HPDE6-E6E7 (cell line): ENCODE data around the gene MOK.
"Not testable (repeated sequence)": the region's sequence is repeated elsewhere in the genome, so short reads cannot be mapped to it uniquely, and the experiment has no call there.

Experiments used
- DNase-seq: peaks from one replicate; pipeline ENCODE4 v3.0.0; 2011; ENCODE audit warnings: missing footprints; ENCODE audit errors: extremely low spot score

The MOK gene

DNA sequence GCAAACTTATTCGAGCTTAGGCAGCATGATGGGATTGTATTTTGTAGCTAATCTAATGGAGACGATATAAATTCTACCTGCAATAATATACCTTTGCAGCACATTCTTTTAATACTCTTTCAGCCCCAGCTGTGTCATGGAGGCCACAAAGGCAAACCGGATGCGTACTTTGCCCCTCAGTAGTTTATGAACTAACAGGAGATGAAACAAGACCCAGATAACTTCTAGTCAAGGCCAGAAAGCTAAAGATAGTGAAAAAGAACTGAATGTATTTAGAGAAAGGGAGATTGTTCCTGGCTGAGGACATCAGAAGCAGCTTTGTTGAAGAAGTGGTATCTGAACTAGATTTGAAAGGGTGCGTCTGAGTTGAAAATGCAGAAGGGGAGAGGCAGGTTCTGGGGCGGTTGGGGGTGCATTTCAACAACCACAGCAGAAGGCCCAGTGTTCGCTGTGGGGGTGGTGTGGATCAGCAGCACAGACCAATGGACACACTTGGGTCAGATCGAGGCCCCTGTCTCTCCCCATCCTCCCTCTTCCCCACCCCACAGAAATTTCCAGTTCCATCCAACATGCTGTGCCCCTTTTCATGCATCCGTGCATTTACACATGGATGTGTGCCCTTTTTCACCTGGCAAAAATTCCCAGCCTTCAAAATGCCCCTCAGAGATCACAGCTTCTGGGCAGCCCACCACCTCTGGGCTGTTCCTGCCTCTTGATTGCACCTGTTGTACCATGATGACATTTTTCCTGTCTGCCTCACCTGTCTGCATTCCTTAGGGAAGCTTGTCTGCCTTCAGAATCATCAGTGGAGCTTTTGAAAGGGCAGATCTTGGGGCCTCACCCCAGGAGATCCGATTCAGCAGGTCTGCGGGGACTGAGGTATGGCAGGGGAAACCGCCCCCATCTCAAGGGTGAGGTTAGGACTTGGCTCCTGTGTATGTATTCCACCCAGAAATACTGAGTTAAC, 16.8 kb upstream of the MOK start:
- no peak for DNase-seq

DNA sequence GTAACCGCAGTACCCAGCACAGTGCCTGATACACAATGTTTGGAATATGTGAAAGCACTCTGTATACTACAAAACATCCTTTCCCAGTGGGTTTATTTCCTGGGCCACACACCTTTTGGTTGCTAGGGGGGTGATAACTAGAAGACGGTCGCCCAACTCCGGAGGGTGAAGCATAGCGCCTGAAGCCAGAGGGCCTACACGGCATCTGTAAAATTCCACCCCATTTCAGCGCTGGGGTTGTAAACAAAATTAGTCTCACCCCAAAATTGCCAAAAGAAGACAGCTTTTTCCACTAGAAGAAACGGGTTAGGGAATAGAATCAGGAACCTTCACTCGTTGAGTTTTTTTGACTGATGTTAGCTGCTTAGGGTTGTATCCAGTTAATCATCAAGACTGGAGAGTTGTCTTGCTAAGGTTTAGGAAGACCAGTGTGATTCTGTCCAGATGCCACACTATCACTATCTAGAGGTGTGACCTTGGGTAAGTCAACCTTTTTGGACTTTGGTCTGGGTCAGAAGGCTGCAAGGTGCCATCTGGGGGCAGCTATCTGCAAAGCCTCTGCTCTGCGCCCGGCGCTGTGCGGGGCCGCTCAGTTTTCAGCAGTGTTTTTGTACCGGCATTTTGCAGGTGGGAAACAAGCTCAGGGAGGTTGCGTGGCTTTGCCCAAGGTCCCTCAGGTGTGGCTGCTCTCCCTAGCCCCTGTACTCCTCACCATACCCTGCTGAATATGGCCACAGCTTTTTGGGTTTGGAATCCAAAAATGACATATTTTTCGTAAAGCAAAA, 15.9 kb upstream of the MOK start:
- DNase-seq: no peak

DNA sequence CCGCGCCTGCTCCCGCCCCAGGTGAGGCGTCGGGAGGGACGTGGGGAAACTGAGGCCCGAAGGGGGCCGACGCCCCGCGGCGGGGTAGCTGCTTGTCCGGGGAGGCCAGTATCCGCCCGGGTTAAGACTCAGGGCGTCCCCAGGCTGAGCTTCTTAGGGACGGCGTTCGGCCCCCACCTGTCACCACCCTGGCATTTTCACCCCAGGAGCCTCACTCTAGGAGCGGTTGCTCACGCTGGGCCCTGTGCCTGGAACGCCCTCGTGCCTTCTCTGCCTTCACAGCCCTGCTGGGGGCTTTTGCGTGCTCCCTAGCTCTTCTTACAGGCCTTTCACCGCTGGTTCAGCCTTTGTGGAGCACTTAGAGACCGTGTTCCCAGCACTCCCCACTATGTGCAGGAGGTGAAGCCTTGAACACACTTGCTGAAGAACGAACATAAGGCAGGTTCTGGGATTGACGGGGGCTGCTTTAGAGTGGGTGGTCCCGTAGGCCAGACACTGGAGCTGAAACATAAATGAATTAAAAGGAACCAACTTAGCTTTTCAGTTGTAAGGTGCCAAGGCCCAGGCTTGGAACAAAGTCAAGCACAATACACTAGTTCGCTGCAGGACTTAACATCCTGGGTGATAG, 15.2 kb upstream of the MOK start:
- no peak for DNase-seq

DNA sequence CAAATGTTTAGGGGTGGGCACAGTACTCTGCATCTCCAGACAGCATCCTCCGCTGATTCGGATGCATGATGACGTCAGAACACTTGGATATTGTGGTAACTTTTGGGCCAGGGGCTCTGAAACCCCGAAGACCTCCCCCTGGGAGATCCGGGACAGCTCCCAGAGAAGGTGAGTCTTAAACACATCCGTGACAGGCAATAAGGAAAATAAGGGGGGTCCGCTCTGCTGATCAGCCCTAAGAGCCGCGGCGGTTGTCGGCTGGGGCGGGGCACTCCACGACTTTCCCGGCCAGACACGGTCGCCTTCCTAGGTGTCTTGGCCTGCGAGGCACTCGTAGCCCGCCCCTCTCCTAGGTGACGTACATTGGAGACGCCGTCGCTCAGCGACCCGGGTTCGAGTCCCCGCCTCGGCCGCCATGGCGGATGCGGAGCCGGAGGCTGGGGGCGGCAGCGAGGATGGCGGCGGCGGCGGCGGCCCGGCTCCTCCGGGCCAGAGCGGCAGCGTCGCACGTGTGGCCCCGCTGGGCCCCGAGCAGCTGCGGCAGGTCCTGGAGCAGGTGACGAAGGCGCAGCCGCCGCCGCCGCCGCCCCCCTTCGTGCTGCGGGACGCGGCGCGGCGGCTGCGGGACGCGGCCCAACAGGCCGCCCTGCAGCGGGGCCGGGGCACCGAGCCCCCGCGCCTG, 14.5 kb upstream of the MOK start, which contains the start of gene ZNF839:
Gene ZNF839 (plus strand): TSS at position 396 of the 682 bp plus-strand sequence. CDS start 20 bp downstream, at position 416.
- peak; percentile 82 for DNase-seq

DNA sequence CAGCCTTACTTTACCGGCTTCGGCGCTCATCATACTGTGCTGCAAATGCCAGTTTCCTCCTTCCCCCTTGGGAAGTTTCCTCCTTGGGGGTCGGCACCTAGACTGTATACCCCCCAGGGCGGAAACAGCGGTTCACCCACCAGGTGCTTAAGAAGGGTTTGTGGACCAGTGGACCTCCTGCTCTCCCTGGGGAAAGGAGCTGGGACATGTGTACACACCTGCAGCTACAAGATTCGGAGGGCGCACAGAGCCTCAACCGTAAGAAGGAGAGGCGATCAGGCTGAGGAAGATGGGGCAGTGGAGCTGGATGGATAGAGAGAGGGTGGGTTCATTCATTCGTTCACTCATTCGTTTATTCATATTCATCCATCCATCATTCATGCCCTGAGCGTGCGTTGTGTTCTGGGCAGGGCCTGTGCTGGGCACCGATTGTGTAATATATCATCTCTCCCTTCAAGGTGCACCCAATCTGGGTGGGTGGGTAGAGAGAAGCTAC, 13.9 kb upstream of the MOK start:
- DNase-seq: no peak

DNA sequence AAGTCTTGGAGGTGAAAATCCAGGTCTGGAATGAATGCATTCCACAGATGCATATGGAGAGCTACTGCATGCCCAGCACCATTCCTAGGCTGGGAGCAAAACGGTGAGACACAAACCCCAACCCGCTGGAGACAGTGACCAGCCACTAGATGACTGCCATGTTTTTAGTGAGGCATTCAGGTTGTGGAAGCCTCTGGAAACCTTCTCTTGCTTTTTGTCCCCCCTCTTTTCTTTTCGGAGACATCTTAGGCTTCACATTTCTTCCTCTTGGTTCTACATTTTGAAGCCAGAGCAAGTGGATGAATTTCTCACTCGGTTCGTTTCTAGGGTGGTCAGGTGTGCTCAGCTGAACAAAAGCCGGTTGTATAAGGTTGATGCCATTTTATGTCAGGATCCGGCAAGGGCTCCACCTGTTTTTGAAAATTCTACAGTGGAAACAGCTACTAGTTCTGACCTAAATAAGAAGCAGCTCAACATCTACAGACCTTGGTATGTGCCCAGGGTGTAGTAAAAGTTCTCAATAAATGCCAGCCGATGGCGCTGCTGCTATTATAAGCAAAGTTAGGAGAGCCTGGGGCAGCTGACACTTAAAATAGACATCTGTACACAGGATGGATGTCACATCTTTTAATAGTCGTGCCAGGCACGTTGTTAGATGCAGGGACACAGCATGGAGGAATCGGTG, 12.7 kb upstream of the MOK start:
- DNase-seq: no peak

DNA sequence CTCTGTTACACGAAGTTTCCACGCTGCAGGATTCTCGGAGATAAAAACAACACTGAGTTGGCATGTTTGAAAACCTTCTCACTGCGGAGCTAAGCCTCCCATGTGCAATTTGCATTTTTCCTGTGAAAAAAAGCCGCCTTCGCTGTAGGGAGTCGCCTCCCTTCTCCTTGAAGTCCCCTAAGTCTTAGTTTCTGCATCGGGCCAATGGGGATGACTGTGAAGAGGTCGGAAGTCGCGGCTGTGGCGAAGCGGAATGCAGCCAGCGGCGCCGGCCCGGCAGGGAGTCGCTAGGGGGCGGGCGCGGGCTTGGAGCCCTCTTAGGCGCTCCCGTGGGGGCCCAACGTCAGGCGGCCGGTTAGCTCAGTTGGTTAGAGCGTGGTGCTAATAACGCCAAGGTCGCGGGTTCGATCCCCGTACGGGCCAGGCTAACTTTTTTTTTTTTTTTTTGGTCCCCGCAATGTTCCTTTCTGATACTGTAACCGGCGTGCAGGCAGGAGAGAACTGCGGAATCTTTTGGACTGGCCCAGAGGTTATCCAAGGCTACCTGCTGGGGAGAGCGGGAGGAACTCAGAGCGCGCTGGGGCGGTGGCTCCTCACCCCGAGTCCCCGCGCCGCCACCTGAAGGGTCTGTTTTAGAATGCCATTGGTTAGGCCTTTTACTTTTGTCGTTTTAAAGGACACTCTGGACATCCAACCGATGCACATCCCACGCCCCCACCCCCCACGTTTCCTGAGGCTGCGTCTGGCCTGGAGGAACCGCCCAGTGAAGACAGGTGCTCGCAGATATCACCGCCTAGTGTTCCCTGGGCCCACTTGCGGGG, 12.0 kb upstream of the MOK start:
- DNase-seq: peak; percentile 82

DNA sequence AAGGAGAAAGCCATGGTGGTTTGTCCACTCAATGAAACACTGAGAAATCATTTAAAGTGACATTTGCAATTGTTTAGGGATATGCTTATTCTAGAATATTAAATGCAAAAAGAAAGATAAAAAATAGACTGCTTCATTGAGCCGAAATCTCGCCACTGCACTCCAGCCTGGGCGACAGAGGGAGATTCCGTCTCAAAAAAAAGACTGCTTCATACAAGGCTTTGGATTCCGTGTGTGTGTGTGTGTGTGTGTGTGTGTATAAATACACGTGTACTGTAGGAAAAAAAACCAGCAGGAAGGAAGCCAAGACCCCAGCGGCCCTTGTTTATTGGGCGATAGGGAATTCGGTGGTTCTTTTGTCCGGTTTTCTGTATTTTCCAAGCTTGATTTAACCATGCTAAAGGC, 11.4 kb upstream of the MOK start:
- DNase-seq: no peak

DNA sequence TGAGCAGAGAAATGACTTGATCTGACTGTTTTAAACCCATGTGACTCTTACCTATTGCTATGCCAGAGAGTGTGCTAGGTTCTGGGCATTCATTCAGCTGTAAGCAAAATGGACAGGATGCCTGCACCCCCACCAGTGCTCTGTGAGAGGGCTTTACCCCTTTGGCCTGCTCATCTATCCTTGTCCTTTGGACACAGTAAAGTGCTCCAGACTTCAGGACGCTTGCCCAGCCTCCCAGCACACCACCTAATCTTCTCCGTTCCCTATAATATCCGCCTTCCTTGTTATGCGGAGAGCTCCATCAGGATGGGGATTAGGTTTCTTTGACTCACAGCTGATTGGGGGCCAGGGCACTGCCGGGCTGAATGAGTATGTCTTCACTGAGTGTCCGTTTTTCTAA, 10.2 kb upstream of the MOK start:
- no peak for DNase-seq

DNA sequence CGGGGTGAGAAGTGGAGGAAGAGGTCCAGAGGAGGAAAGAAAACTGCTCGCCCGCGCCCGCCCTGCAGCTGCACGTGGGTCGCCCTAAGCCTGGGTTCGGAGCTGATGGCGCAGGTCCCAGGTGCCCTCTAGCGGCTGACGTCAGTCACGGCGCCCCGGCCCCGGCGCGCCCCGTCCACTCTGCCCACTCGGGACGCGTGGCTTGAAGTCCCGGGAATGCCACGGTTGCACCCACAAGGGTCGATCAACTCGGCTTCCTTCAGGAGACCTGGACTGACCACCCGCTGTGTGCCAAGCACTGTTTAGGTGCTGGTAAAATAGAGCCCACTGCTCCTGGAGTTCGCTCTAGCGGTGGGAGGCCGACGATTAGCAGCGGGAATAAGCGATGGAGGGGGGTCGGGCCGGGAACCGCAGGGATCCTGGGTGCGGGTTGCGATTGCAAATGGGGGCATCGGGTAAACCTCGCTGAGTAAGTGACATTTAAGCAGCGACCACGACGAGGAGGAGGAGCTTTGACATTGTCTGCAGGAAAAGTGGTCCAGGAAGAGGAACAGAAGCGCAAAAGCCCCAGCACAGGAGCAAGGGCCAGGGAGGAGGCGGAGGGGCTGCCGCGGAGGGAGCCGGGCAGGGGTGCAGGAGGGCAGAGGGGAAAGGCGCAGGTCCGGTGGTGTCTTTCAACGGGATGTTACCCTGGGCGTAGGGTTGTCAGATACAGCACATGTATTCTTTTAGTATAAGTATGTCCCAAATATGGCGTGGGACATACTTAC, 9.5 kb upstream of the MOK start:
- DNase-seq: peak; percentile 74

DNA sequence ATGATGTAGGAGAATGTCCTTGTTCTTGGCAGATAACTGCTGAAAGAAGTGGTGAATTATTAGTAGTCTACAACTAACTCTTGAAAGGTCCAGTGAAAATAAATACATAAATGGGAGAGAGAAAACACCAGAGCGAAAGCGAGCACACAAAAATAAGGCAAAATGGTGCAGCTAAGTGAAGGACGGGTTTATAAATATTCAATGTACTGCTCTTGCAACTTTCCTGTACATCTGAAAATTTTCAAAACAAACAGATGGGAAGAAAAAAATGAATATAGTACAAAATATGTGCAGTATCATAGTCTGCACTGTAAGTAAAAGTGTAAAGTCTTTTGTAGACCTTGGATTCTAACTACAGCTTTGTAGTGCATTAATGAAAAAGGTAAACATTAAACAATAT, 1.3 kb downstream of the MOK start:
- no peak for DNase-seq

DNA sequence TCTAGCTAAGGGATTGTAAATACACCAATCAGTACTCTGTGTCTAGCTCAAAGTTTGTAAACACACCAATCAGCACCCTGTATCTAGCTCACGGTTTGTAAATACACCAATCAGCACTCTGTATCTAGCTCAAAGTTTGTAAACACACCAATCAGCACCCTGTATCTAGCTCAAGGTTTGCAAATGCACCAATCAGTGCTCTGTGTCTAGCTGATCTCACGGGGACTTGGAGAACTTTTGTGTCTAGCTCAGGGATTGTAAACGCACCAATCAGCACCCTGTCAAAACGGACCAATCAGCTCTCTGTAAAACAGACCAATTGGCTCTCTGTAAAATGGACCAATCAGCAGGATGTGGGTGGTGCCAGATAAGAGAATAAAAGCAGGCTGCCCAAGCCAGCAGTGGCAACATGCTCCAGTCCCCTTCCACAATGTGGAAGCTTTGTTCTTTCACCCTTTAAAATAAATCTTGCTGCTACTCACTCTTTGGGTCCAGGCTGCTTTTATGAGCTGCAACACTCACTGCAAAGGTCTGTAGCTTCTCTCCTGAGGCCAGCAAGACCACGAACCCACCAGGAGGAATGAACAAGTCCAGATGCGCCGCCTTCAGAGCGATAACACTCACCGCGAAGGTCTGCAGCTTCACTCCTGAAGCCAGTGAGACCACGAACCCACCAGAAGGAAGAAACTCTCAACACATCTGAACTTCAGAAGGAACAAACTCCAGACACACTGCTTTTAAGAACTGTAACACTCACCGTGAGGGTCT, 6.5 kb downstream of the MOK start:
- DNase-seq: not testable (repeated sequence)

DNA sequence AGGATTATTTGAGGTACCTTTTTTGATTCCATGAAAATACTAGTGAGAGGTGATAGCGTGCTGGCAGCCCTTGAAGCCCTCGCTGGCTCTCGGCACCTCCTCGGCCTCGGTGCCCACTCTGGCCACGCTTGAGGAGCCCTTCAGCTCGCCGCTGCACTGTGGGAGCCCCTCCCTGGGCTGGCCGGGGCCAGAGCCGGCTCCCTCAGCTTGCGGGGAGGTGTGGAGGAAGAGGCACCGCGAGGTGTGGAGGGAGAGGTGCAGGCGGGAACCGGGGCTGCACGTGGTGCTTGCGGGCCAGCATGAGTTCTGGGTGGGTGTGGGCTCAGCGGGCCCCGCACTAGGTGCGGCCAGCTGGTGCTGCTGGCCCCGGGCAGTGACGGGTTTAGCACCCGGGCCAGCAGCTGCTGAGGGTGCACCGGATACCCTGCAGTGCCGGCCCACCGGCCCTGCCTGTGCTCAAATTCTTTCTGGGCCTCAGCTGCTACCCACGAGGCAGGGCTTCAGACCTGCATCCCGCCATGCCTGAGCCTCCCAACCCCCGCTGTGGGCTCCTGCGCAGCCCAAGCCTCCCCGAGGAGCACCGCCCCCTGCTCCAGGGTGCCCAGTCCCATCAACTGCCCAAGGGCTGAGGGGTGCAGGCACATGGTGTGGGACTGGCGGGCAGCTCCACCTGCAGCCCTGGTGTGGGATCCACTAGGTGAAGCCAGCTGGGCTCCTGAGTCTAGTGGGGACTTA, 7.4 kb downstream of the MOK start:
- no peak for DNase-seq

DNA sequence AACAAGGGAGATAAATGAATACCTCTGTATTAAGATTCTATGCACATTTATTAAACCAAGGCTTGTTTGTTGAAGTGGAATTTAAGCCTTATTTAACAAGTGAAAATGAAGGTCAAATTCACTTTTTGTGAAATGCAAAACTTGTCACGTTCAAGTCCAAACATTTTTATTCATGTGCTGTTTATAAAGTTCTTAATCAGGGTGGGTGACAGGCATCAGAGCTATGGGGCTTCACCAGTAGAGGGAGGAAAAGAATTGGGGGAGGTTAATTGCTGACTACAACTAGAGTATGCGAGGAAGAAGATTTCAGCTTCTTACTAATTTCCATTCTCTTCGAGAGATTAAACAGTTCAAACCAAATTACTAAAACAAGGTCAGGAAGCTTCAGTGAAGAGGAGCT, 9.7 kb downstream of the MOK start:
- no peak for DNase-seq

DNA sequence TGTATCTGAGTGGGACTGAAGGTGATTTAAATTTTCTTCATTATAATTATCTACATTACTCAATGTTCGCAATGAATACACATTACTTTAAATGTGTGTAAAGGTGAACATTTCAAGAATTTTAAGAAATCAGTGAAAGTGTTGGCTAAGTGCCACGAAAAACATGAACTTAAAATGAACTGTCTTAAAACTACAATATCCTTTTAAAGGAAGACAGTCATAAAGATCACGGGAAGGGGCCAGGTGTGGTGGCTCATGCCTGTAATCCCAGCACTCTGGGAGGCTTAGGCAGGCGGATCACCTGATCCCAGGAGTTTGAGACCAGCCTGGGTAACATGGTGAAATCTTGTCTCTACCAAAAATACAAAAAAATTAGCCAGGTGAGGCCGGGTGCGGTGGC, 11.2 kb downstream of the MOK start:
- no peak for DNase-seq

DNA sequence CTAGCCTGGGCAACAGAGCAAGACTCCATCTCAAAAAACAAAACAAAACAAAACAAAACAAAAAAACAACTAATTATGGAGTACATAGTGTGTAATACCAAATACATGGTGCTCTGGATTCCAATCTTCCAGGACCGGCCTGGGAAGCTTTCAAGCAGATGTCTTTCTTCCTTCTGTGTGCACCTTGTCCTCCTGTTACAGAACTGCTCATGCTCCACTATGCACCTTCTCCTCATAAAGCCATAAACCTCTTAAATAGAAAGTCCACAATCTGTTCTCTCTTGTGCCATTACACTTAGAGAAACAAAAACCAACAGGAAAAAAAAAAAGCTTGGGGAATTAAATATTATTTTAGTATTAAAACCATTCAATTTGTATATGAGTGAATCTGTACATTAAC, 12.5 kb downstream of the MOK start:
- no peak for DNase-seq

DNA sequence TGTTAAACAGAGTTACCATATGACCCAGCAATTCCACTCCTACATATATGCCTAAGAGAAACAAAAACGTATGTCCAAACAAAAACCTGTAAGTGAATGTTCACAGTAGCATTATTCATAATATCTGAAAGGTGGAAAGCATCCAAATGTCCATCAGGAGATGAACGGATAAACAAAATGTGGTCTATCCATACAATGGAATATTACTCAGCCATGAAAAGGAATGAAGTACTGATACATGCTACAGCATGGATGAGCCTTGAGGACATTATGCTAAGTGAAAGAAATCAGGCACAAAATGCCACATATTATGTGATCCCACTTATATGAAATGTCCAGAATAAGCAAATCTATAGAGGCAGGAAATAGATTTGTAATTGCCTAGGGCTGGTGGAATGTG, 16.8 kb downstream of the MOK start:
- no peak for DNase-seq

DNA sequence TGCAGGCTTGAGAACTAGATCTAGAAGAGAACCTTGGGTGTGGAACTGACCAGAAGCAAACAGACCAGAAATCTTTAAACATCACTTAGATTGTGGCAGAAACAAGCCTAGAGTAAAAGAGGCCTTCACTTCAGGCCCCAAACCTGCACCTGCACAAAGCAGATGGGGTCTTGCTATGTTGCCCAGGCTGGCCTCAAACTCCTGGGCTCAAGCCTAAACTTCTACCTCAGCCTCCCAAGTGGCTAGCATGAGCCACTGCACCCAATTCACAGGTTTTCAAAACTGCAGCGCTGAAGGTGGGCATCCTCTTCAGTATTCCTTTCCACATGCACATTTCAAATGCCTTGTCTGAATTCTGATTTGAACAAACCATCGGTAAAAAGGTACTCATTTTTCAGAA, 19.9 kb downstream of the MOK start:
- DNase-seq: no peak
